Heart right ventricle (tissue), 16 donors: ENCODE results near the gene PLAGL2. TPM values are rescaled to one million over a fixed set of nuclear protein-coding genes. Genes with fewer than 3 reads are reported as not detected.

ENCODE experiments used
- ATAC-seq, 8 donors: fragments of 200-7000 bp; cut with Tn5 transposase; one replicate each; pipeline ENCODE4 v1.9.1; 2020; ENCODE audit warnings: mild to moderate bottlenecking in 8 of 8, moderate library complexity in 8 of 8, moderate number of reproducible peaks in 1 of 8
- DNase-seq, 2 donors: peaks; one replicate each; pipeline ENCODE4 v3.0.0-alpha.2; 2020
- H3K27ac ChIP-seq, 10 donors: fragments of 200-600 bp; sonication (generic) in 2 of 10; one replicate each; pipeline versions ENCODE4 v1.5.0 to v1.8.0; 2020 to 2022; ENCODE audit warnings: mild to moderate bottlenecking in 3 of 10
- H3K27me3 ChIP-seq, 7 donors: fragments of 200-600 bp; one replicate each; pipeline ENCODE4 v1.8.0; 2021 to 2022; ENCODE audit warnings: mild to moderate bottlenecking in 2 of 7
- H3K36me3 ChIP-seq, 9 donors: fragments of 200-600 bp; sonication (generic) in 1 of 9; one replicate each; pipeline versions ENCODE4 v1.5.0 to v1.8.0; 2020 to 2022; ENCODE audit warnings: mild to moderate bottlenecking in 2 of 9
- H3K4me1 ChIP-seq, 9 donors: fragments of 200-600 bp; sonication (generic) in 1 of 9; one replicate each; pipeline versions ENCODE4 v1.5.0 to v1.8.0; 2020 to 2022; ENCODE audit warnings: mild to moderate bottlenecking in 4 of 9
- H3K4me3 ChIP-seq, 10 donors: fragments of 200-600 bp; sonication (generic) in 2 of 10; one replicate each; pipeline versions ENCODE4 v1.5.0 to v1.8.0; 2020 to 2022; ENCODE audit warnings: mild to moderate bottlenecking in 7 of 10, moderate library complexity in 2 of 10
- H3K9me3 ChIP-seq, 11 donors: fragments of 200-600 bp in 10 of 11; sonication (generic) in 2 of 11; one replicate each; pipeline versions ENCODE4 v1.5.0 to v1.8.0; 2013 to 2022; ENCODE audit warnings: mild to moderate bottlenecking in 2 of 11, control low read depth in 1 of 11, moderate library complexity in 1 of 11
- CTCF ChIP-seq, 9 donors: fragments of 200-600 bp; sonication (generic) in 2 of 9; IDR thresholded peaks; one replicate each; pipeline versions ENCODE4 v1.5.0 to v1.8.0; 2021 to 2022; ENCODE audit warnings: antibody characterized with exemption in 9 of 9, mild to moderate bottlenecking in 5 of 9, moderate library complexity in 1 of 9
- WGBS, 2 donors: extraction: QIAGEN DNeasy Blood & Tissue Kit; methylation state at CpG; one replicate each; pipeline ENCODE4 v1.1.7; 2013; ENCODE audit warnings: inconsistent platforms in 1 of 2; 5-methylcytosine and 5-hydroxymethylcytosine counted together
- intact Hi-C, 10 donors: fragments of 100-400 bp; cut with DNase I; formaldehyde crosslinking; loops; one replicate each; pipeline versions ENCODE4 v1.11.1 to v1.14.2; 2022
- polyA plus RNA-seq, 2 donors: library from polyadenylated mRNA; stranded (reverse); fragments of 200-250 nt; gene quantifications; one replicate each; pipeline ENCODE4 v1.2.3, GENCODE V29; 2013
- total RNA-seq, 10 donors: library from RNA; stranded (reverse); fragmentation: NEBNext Ultra II Directional in 3 of 10; extraction: Animal tissue kit (Norgen Biotek cat#: 25700) in 3 of 10; gene quantifications; one replicate each; pipeline versions ENCODE4 v1.2.1 to v1.2.4, GENCODE V29; 2021 to 2023
- donor health status: Arrhythmogenic right ventricular cardiomyopathy.
- donor health status: ischemic (EF 13 %, LVEDD 7.1; RV severe dilation, severe dysfunction).
- donor health status: healthy with polysubstance abuse.
- donor health status: DM: no; HTN: yes; CAD: no.
- donor health status: DM: no; HTN: no; CAD: no.
- donor health status: ischemic (EF 25% LVEDD 6.9; RV normal size, moderate dysfunction).
- donor health status: ischemic (EF 25% LVEDD 5.7; RV mildly dilated, moderate dysfunction).
- donor health status: healthy.
- donor health status: DM: yes; HTN: yes; CAD: no.
- donor health status: Ischemic cardiomyopathy.
- donor health status: ischemic (EF 35%, LVEDD 5.7; RV mildly dilated, moderate dysfunction).
- donor health status: nonischemic (EF 11% LVEDD 7.7; RV severe dilation, severe dysfunction).
- donor health status: DM: yes; HTN: yes; CAD: no.
- donor health status: PGD.
- donor health status: ischemic (EF 29% LVEDD 5.4; RV normal size, mild dysfunction).
- donor health status: nonischemic (EF 23%, LVEDD 6.1; RV moderate dilation, normal function).

The PLAGL2 gene
- total and polyA plus RNA-seq, 12 donors: 1.7 to 12.3 (median 7.5) TPM

GRCh38 chr20:32162351-32162750 is 45.2 kb downstream of the PLAGL2 start:
- Histone ChIP-seq H3K27ac (no peak overlapping the region), H3K9me3 (no peaks in the 10 kb centered on the region), H3K27me3 (no peaks in the 10 kb centered on the region), H3K4me1 (peaks cover 0 to 11% (median 0%) of the 10 kb centered on the region in 9 donors), H3K36me3 (peaks cover 0 to 100% (median 72%) of the 10 kb centered on the region in 9 donors), H3K4me3 (no peak overlapping the region)
- ATAC-seq (no peak), DNase-seq (no peak)
- intact Hi-C loops: no loop called here
- no peak for TF ChIP-seq CTCF (IDR thresholded peaks at IDR 0.05)
- 37 to 56% methylated on average over 3 of the region's 3 CpGs for WGBS, 2 donors

GRCh38 chr20:32160341-32160740 is 47.2 kb downstream of the PLAGL2 start:
- intact Hi-C loops: no loop called here
- 95 to 97% methylated on average over 5 of the region's 5 CpGs for WGBS, 2 donors
- Histone ChIP-seq H3K36me3 (peaks cover 0 to 93% (median 60%) of the 10 kb centered on the region in 9 donors), H3K27ac (no peak overlapping the region), H3K27me3 (no peaks in the 10 kb centered on the region), H3K4me3 (no peak overlapping the region), H3K9me3 (no peaks in the 10 kb centered on the region), H3K4me1 (peaks cover 2 to 10% (median 5%) of the 10 kb centered on the region in 9 donors)
- DNase-seq (no peak), ATAC-seq (no peak)
- no peak for TF ChIP-seq CTCF (IDR thresholded peaks at IDR 0.05)

GRCh38 chr20:32159766-32160221 is 47.7 kb downstream of the PLAGL2 start:
- Histone ChIP-seq H3K4me3 (no peak overlapping the region), H3K27me3 (no peaks in the 10 kb centered on the region), H3K27ac (no peak overlapping the region), H3K4me1 (peaks cover 8 to 16% (median 11%) of the 10 kb centered on the region in 9 donors), H3K36me3 (peaks cover 0 to 91% (median 57%) of the 10 kb centered on the region in 9 donors), H3K9me3 (no peaks in the 10 kb centered on the region)
- TF ChIP-seq CTCF (IDR thresholded peaks at IDR 0.05): no peak
- DNase-seq (no peak), ATAC-seq (no peak)
- intact Hi-C loops: loop anchor here in 3 of 10 donors (5.0 to 10.0 kb wide), 3 partner anchors 33 to 495 kb away; no protein-coding TSS in a partner anchor
- WGBS, 2 donors: 74 to 86% methylated on average over 5 of the region's 5 CpGs

- Histone ChIP-seq H3K9me3 (no peaks in the 10 kb centered on the region), H3K4me3 (no peak overlapping the region), H3K27me3 (no peaks in the 10 kb centered on the region), H3K4me1 (peaks cover 10 to 23% (median 16%) of the 10 kb centered on the region in 9 donors), H3K36me3 (peaks cover 0 to 91% (median 57%) of the 10 kb centered on the region in 9 donors), H3K27ac (no peak overlapping the region)
- DNase-seq: no peak
- ATAC-seq: no peak
- 95 to 98% methylated on average over 4 of the region's 4 CpGs for WGBS, 2 donors
- intact Hi-C loops: loop anchor here in 3 of 10 donors (5.0 to 10.0 kb wide), 3 partner anchors 33 to 496 kb away; no protein-coding TSS in a partner anchor
- no peak for TF ChIP-seq CTCF (IDR thresholded peaks at IDR 0.05)
Measured at GRCh38 chr20:32158943-32159660, 48.4 kb downstream of the PLAGL2 start.
